ENCODE measurements around the gene NDST1.

- TF ChIP-seq GATA3 (IDR thresholded peaks at IDR 0.05; ENCODE audit: low read depth, low read length) (no peak), GATA2 (IDR thresholded peaks at IDR 0.05; ENCODE audit: low read depth, low read length) (no peak)
These were observed 50.2 kb downstream of the NDST1 start for GRCh38 chr5:150558088-150558621.

Data from SH-SY5Y (cell line).